NCI-H2081 (cell line): ENCODE data around the gene VNN1.
"Not testable (repeated sequence)": the region's sequence is repeated elsewhere in the genome, so short reads cannot be mapped to it uniquely, and the experiment has no call there.

ENCODE experiments used
- DNase-seq, 2 experiments: peaks; one replicate each; lab custom pipeline; 2025; lab: John Stamatoyannopoulos, UW

VNN1 gene

GRCh38 chr6:132671295-132671694 lies 42.6 kb downstream of the VNN1 start:
- no peak for DNase-seq

GRCh38 chr6:132669690-132670291 lies 44.1 kb downstream of the VNN1 start:
- DNase-seq, result peak; percentile 31 to 40

- no peak for DNase-seq
These were observed 47.7 kb downstream of the VNN1 start for GRCh38 chr6:132666118-132666517.

GRCh38 chr6:132664309-132665034 lies 49.4 kb downstream of the VNN1 start:
- no peak for DNase-seq

GRCh38 chr6:132663661-132664060 lies 50.2 kb downstream of the VNN1 start:
- DNase-seq, result no peak

- no peak for DNase-seq
These were observed 51.9 kb downstream of the VNN1 start for GRCh38 chr6:132661906-132662305.

GRCh38 chr6:132659082-132659481 lies 54.8 kb downstream of the VNN1 start, which contains the start of gene TAAR1:
Gene TAAR1, minus strand, starts transcription at chr6:132659182. Its CDS starts 13,179 bp downstream, at chr6:132646003.
- peak; percentile 56 to 92 for DNase-seq

- DNase-seq, result no peak
These were observed 62.8 kb downstream of the VNN1 start for GRCh38 chr6:132651062-132651461.

GRCh38 chr6:132650429-132650828 lies 63.4 kb downstream of the VNN1 start:
- DNase-seq, result no peak

GRCh38 chr6:132648828-132649227 lies 65.0 kb downstream of the VNN1 start:
- DNase-seq, result no peak

GRCh38 chr6:132648356-132648755 lies 65.5 kb downstream of the VNN1 start:
- no peak for DNase-seq

- peak; percentile 13 to 69 for DNase-seq
These were observed 70.3 kb downstream of the VNN1 start for GRCh38 chr6:132643547-132643946.

- not testable (repeated sequence) for DNase-seq
These were observed 76.7 kb downstream of the VNN1 start for GRCh38 chr6:132637135-132637534.

- DNase-seq, result not testable (repeated sequence)
These were observed 77.9 kb downstream of the VNN1 start for GRCh38 chr6:132635906-132636305.

- not testable (repeated sequence) for DNase-seq
These were observed 78.6 kb downstream of the VNN1 start for GRCh38 chr6:132635288-132635687.

GRCh38 chr6:132634796-132635195 lies 79.1 kb downstream of the VNN1 start:
- no peak for DNase-seq

GRCh38 chr6:132633362-132633761 lies 80.5 kb downstream of the VNN1 start:
- no peak for DNase-seq
